NCI-H526 treated with DMSO at 0.1 percent for 48 hours (cell line): ENCODE data around the gene FTMT.
A peak's percentile ranks its signal among the peaks of the same experiment; 100 is the strongest.
"Not testable (repeated sequence)": the region's sequence is repeated elsewhere in the genome, so short reads cannot be mapped to it uniquely, and the experiment has no call there.

Experiments
- DNase-seq: peaks from one replicate; lab custom pipeline; 2025; lab: John Stamatoyannopoulos, UW

FTMT gene

DNA sequence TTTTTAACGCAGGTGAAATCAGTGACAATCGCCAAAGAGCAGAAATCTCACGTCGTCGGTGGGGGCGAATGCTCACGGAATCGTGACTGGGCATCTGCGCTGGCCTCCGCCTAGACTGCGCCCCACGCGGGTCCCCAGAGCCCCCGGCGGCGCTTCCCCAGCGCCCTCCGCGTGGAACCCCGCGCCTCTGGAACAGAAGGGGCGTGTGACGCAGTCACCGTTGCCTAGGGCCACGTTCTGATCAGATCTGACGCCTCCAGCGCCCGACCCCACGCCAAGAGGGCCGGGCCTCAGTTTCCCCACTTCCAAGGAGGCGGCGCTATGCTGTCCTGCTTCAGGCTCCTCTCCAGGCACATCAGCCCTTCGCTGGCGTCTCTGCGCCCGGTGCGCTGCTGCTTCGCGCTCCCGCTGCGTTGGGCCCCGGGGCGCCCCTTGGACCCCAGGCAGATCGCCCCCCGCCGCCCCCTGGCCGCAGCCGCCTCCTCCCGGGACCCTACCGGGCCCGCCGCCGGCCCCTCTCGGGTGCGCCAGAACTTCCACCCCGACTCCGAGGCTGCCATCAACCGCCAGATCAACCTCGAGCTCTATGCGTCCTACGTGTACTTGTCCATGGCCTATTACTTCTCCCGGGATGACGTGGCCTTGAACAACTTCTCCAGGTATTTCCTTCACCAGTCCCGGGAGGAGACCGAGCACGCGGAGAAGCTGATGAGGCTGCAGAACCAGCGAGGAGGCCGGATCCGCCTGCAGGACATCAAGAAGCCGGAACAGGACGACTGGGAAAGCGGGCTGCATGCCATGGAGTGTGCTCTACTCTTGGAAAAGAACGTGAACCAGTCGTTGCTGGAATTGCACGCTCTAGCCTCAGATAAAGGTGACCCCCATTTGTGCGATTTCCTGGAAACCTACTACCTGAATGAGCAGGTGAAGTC lies at the start of gene FTMT:
TSS of gene FTMT (plus strand) at position 240 of the 932 bp plus-strand sequence. CDS start at position 322, 82 bp downstream.
- no peak for DNase-seq

DNA sequence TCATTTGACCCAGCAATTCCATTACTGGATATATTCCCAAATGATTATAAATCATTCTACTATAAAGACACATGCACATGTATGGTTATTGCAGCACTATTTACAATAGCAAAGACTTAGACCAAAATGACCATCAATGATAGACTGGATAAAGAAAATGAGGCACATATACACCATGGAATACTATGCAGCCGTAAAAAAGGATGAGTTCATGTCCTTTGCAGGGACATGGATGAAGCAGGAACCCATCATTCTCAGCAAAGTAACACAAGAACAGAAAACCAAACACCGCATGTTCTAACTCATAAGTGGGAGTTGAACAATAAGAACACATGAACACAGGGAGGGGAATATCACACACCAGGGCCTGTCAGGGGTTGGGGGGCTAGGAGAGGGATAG lies 46.4 kb upstream of the FTMT start:
- DNase-seq: not testable (repeated sequence)

DNA sequence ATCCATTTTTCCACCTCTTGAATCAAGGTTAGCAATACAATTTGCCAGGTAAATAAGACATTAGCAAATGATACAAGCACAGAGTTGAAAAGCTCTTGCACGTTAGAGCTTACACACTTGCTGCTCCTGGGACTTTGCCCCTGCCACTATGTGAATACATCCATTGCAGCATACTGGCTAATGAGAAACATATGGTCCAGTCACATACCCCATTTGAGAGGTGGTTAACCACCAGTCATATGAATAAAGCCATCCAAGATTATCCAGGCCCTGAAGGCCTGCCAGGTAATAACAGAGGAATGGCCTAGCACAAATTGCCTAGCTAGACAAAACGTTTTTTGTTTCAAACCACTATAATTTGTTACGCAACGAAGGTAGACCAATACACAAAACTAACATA lies 45.8 kb upstream of the FTMT start:
- no peak for DNase-seq

DNA sequence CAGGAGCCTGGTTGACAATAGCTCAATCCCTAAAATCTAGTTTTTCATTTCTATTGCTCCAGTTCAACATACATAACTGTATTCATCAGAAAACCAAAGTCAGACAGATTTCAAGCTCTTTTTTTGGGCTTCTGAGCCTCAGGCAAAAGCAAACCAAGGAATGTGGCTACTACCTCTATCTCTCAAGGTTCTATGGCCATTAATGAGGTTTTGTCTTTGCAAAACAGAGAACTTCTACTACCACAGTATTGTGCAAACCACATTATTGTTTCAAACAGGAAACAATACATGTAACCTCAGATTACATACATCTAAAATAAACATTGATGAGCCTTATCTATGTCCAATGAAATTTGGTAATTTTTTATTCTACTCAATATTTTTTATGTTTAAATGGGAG lies 35.5 kb upstream of the FTMT start:
- no peak for DNase-seq

DNA sequence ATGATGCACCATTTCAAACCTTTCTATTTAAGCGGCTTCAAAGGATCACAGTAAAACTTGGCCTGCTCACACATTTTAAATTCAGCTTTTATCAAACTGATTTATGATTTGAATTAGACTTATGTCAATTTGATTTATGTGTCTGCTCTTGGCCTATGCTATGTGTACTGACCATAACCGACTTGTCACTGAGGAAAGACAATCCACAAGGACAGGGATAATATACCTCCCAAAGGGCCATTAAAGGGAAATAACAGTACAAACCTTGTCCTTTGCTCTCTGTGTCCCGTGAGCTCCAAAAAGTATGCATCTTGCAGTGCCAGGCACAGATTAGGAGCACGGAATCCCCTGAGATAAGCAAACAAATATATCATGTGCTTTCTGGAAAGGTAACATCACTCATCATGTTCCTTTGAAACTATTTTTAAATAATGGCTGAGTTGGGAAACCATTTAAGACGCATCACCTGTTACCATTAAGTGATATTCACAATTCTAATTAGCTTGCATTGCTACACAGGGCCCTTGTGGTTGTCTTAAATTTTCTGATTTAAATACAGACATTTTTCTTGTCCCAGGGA lies 31.9 kb upstream of the FTMT start:
- DNase-seq: no peak

DNA sequence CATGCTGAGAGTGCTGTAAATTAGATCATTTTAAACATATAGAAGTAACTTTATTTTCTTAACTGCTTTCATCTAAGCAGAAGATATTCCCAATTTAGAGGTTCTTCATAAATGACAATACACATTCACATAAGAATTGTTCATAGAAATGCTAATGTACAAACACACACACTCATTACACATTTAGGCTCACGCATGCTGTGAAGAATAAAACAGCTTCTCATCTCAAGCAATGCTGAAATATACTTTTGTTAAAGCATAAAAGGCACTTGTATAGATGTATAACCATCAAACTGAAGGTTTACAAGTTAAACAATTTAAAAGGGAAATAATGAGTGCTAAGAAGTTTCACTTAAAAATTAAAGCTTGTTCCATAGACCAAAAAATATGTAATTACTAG lies 18.1 kb upstream of the FTMT start:
- DNase-seq: no peak

DNA sequence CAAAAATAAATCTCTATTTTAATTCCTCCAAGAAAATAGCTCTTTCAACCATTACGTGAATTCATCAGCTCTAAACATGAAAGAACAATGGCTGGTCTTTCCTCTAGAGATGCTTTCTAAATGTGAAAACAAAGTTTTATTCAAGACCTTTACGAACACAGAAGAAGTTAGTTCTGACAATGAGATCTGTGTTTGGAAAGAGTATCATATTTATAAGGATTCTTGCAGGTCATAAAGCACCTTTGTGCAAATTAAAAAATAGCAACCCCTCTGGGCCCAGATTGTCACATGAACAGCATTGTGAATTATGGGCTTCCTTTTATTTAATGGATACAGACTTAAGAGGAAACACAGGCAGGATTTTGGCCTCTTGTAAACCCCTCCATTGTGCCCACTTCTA lies 17.7 kb upstream of the FTMT start:
- DNase-seq: no peak

DNA sequence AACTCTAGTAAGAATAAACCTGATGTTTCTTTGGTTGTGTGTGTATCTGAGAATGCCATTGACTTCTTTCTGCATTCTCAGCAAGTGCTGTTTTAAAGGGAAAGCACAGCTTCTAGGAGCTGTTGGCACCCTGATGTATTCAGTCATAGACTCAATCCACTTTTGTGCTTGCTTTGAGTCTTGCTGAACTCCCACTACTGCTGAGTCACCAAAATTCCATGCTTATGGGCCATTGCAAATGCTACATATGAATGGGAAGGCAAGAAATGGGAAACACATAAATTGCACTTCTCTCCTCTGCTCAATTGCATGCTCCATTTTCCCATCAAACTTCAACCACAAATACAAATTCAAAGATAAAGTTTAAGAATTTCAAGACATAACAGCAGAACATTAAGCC lies 9.8 kb upstream of the FTMT start:
- DNase-seq: no peak

DNA sequence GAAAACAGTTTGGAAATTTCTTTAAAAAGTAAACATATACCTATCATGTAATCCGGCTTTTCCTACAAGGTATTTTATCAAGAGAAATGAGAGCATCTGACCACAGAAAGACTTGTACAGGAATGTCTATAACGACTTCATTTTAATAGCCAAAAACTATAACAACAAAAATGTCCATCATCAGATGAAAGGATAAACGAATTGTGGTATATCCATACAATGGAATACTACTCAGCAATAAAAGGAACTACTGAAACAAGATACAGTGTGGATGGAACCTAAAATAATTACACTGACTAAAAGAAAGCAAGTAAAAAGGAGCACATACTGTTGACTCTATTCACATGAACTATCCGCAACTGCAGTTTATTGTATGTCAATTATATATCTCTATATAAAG lies 1.4 kb upstream of the FTMT start:
- no peak for DNase-seq

DNA sequence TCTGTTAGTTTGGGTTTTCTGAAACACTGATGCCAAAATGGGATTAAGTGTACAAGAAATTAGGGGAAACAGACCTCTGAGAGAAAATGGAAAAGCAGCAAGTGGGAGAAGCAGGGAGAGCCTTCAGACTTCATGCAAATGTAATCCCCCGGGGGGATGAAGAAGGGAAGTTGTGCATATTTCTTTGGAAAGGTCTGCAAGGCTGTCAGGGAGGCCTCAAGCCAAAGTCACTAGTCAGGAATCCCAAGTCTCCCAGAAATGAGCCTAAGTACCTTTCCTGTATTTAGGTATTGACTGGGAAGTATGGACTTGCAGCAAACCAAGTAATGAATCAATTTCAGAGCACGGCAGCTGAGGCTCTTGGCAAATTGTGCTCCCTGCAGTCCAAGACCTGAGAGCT lies 2.2 kb downstream of the FTMT start:
- DNase-seq: no peak

DNA sequence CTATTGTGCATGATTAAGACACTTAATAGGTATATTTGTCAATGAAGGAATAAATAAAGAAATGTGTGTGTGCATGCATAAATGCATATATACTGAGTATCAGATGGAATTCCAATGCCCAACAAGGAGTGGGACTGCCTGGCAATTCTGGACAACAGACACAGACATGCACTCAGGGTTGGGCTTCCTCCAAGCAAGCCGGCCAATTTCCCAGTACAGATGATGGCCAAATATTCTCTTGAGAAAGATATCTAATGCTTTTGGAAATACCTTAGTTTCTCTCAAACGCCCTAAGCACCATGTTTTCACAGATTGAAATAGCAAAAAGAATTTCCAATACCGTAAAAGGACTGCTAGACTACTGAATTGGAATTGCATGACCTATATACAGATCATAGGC lies 11.1 kb downstream of the FTMT start:
- no peak for DNase-seq

DNA sequence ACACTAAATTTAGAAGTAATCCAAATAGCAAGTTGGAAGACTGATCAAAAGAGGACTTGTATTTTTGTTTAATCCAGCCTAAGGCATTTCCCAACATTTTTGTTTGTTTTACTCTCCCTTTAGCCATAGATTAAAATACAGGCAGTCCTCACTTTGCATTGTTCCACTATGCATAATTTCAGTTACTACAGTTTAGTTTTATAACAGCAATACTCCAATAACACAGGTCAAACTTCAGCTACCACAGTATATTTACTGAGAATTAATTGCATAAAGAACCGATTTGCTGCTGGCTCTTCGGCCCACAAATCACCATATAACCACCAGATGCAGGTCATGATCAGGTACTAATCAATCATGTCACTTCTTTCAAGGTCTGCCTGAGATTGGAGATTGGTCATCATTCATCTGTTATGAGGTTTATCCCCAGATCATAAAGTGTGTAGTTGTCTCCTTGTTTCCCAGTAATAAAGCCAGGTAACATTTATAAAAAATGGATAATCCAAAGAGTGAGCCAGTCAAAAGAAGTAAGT lies 12.1 kb downstream of the FTMT start:
- DNase-seq: no peak

DNA sequence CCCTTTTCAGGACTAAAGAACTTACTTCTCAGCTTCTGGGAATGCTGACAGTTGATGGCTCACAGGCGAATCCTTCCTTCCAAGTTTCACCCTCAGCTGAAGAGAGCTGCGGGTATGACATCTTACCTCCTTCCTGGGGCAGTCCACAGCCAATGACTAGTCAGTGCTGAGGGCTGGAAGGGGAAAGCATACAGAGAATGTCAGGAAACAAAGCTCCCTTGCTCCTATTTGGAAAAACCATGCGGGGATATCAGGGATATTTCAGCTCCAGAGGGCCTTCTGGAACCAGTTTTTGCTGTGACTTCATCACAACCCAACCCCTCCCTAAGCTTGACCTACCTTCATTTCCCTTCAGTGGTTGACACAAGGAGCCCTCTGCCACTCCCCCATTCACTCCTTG lies 15.7 kb downstream of the FTMT start:
- DNase-seq: no peak

DNA sequence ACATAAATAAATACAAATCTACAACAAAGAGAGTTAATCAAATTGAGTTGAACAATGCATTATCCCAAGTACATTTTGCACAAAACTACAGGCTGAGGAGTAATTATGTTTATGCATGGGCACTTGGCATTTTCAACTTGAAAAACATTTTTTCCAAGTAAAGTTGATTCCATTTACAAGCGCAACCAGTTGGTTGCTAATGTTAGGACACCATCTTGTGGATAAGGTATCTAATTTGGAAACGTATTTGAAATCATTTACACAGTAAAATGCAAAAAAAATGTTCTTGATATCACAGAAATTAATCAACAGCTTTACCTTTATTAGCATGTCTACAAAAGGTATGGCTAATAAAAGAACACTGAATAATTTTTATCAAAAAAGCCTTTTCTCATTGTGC lies 18.8 kb downstream of the FTMT start:
- peak; percentile 3 for DNase-seq

DNA sequence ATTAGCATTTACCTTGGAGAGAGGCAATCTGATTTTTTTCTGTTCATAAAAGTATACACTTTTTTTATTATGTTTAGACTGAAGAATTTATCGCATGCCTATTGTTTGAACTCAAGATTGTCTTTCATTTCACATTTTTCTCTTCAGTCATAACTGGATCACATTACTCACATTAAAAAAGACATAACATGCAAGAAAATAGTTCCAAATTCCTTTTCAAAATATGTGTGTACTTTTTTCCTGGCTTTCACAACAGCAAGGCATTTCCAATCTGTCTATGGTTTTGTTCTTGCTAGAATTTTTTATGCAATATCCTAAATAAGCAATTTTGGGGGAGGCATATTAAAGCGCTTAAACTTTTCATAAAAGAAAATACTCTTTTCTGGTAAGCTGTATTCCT lies 21.2 kb downstream of the FTMT start:
- DNase-seq: no peak

DNA sequence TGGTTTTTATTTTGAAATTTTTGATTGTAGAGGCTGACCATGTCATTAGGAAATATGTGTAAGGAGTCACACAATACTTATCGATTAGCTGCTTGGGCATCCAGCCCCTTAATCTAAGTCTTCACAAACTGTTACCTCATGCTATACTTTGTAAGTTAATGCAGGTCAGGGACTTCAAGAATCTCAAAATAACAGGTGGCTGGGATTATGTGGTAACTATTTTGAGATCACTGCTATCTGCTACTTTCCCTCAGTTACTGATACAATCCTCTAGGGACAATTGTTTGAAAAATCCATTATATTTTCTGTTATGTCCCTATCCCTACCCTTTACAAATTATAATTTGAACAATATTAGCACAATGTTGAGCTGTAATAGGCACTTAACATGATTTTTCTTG lies 21.7 kb downstream of the FTMT start:
- DNase-seq: no peak

DNA sequence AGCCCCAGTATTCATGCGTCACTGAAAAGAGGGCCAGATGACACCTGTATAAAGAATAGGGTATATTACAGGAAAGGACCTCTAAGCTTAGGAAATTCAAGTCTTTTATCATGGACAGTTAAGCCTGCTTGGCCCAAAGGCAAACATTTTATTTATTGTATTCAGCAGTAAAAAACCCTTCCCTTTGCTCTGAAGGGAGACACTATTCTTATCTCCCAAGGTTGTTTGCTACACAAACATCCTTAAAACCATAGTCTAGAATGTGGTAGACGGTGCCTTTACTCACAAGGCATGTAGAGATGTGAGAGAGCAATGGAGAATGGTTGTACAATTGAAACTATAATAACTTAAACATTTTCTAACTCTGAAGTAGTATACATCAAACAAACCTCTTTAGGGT lies 33.9 kb downstream of the FTMT start:
- no peak for DNase-seq

DNA sequence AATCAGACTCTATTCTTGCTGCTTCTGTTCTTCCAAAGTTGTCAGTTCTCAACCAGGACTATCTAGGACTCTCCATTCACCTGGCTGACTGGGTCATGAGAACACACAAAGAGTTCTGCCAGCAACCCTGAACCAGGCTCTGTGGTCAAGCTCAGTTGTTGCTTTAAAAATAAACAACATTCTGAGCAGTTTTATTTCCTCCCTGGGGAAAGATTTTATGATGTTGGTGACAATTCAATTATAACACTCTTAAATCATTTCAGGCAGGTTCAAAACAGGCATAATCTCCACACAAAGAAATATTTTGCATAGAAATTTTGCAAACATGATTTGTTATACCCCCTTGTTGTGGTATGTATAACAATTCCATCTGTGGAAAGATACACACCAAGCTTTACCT lies 36.0 kb downstream of the FTMT start:
- no peak for DNase-seq

DNA sequence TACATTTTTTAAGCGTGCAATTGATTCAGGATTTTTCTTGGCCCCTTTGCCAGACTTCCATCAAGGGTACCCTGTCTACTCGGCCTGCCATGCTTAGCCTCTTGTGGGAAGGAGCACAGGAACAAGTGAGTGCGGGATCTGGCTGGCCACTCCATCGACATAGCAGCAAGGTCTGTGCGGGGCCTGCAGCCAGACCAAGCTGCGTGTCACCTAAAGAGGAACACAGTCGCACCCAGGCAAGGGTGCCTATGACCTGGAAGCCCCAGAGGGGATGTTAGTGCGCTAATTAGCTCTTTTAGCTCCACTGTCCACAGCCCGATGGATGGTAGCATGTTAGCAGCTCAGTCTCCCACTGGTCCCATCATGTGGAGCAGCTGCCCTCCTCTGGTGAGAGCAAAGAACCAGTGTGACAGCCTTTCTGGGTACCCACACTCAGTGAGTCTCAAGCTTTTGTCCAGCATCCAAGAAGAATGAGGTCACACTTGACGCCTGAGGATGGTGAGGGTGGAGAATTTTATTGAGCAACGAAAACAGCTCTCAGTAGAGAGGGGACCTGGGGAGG lies 38.7 kb downstream of the FTMT start:
- no peak for DNase-seq

DNA sequence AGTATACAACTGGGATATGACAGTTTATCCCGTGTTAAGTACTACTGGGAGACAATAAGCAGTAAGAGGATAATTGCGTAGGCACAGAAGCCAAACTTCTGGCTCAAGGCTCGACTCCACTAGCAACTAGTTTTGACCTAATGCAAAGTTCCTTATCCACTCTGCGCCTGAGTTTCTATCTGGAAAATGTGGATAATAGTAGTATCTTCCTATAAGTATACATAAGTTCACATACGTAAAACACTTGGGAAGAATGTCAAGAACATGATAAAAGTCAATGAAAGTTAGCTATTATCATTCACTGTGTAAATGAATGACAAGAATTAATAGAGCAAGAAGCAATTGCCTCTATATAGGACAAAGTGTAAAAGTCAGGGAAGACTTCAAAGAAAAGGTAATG lies 45.7 kb downstream of the FTMT start:
- no peak for DNase-seq

DNA sequence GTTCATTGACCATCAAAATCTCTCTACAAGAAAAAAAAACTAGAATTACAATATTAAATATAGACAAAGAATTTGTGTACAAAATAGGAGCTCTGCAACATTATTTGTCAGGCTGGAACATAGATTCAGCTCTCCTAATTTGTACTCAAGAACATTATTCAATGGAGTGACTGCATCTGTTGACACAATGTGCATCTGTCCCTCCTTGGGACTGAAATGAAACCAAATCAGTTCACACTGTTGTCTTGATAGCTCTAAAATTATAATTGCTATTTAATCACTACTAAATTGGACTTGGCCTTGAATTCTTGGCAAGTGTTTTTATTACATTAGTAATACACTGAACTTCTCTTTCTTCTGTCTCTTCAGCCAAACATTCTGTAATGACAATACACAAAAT lies 47.7 kb downstream of the FTMT start:
- DNase-seq: no peak
